CD4-positive, alpha-beta T cell (primary cell): ENCODE data around the gene MAP7D2. TPM values are rescaled to one million over a fixed set of nuclear protein-coding genes. Genes with fewer than 3 reads are reported as not detected.

Source experiments
- ATAC-seq: fragments of 200-7000 bp; cut with Tn5 transposase; one replicate; pipeline ENCODE4 v1.10.0; 2022; ENCODE audit warnings: mild to moderate bottlenecking; ENCODE audit not compliant: poor library complexity
- CTCF ChIA-PET: fragments of 350-600 bp; sonication (Branson Sonifier 250); formaldehyde crosslinking; loops from one replicate; lab custom pipeline; 2021; ENCODE audit warnings: antibody characterized with exemption, inconsistent platforms; lab: Charles Lee
- POLR2A ChIA-PET: fragments of 350-600 bp; sonication (Branson Sonifier 250); formaldehyde crosslinking; loops from one replicate; lab custom pipeline; 2021; ENCODE audit warnings: antibody characterized with exemption, inconsistent platforms; lab: Charles Lee
- DNase-seq, 14 experiments: peaks; one replicate each; pipeline ENCODE4 v3.0.0-alpha.2; 2013 to 2020; ENCODE audit warnings: mixed read lengths in 2 of 14
- H3K27ac ChIP-seq, 2 donors: one replicate each; pipeline versions ENCODE4 v1.5.1 to v1.7.0; 2013; ENCODE audit warnings: low read length in 2 of 2, low read depth in 1 of 2, mild to moderate bottlenecking in 1 of 2
- H3K27me3 ChIP-seq, 2 experiments: 1 replicate in 1 of 2; 2 replicates in 1 of 2; pipeline versions ENCODE4 v1.6.1 to v1.7.0; 2013; ENCODE audit warnings: low read length in 2 of 2, control low read depth in 1 of 2, mild to moderate bottlenecking in 1 of 2, moderate library complexity in 1 of 2; ENCODE audit not compliant: insufficient read depth in 2 of 2, control insufficient read depth in 1 of 2
- H3K36me3 ChIP-seq: one replicate; pipeline ENCODE4 v1.6.1; 2013; ENCODE audit warnings: low read length, control low read depth; ENCODE audit not compliant: insufficient read depth
- H3K4me1 ChIP-seq: one replicate; pipeline ENCODE4 v1.6.1; 2013; ENCODE audit warnings: low read length, control low read depth; ENCODE audit not compliant: insufficient read depth
- H3K4me3 ChIP-seq: one replicate; pipeline ENCODE4 v1.5.1; 2013; ENCODE audit warnings: mild to moderate bottlenecking, low read length, moderate library complexity
- H3K9me3 ChIP-seq, 2 experiments: 1 replicate in 1 of 2; 2 replicates in 1 of 2; pipeline versions ENCODE4 v1.6.1 to v1.7.0; 2013; ENCODE audit warnings: low read length in 2 of 2, mild to moderate bottlenecking in 2 of 2, control low read depth in 1 of 2, moderate library complexity in 1 of 2; ENCODE audit not compliant: control insufficient read depth in 1 of 2, insufficient read depth in 1 of 2
- H3K27ac Mint-ChIP-seq: one replicate; pipeline ENCODE4 v1.8.0; 2020; ENCODE audit warnings: mixed read lengths
- H3K27me3 Mint-ChIP-seq: one replicate; pipeline ENCODE4 v1.8.0; 2021; ENCODE audit warnings: mixed read lengths
- H3K36me3 Mint-ChIP-seq: one replicate; pipeline ENCODE4 v1.8.0; 2021; ENCODE audit warnings: low read depth, mixed read lengths
- H3K4me1 Mint-ChIP-seq: one replicate; pipeline ENCODE4 v1.8.0; 2021; ENCODE audit warnings: low read depth, mixed read lengths
- H3K4me3 Mint-ChIP-seq: one replicate; pipeline ENCODE4 v1.8.0; 2020; ENCODE audit warnings: mild to moderate bottlenecking, mixed read lengths
- H3K9me3 Mint-ChIP-seq: one replicate; pipeline ENCODE4 v1.8.0; 2020; ENCODE audit warnings: mixed read lengths
- CTCF ChIP-seq: fragments of 200-600 bp; IDR thresholded peaks from one replicate; pipeline ENCODE4 v1.8.0; 2022; ENCODE audit warnings: antibody characterized with exemption, mild to moderate bottlenecking
- intact Hi-C, 2 experiments: fragments of 100-400 bp; cut with DNase I in 1 of 2; cut with micrococcal nuclease in 1 of 2; formaldehyde crosslinking; loops; one replicate each; pipeline versions ENCODE4 v1.15.1 to v1.9.0; 2023 to 2025; cut with DNase I, micrococcal nuclease
- total RNA-seq, 174 experiments: library from RNA in 2 of 174; stranded (reverse) in 2 of 174; gene quantifications; one replicate each; pipeline ENCODE4 v1.2.3 and lab custom pipeline; 2021 to 2026

MAP7D2 gene
- total RNA-seq, 2 experiments from 2014 or later: 0.11 to 0.17 TPM

GRCh38 chrX:20151689-20152088 lies 35.0 kb upstream of the MAP7D2 start:
- Mint-ChIP-seq H3K4me1 (no peaks in the 10 kb centered on the region), H3K4me3 (no peak overlapping the region), H3K27ac (no peak overlapping the region), H3K36me3 (peaks cover 52% of the 10 kb centered on the region), H3K9me3 (no peaks in the 10 kb centered on the region), H3K27me3 (no peaks in the 10 kb centered on the region)
- ChIA-PET POLR2A (no interaction called here), CTCF (no interaction called here)
- H3K4me1 ChIP-seq: no peaks in the 10 kb centered on the region
- H3K9me3 ChIP-seq: no peaks in the 10 kb centered on the region
- no peak for TF ChIP-seq CTCF
- no peak overlapping the region for H3K4me3 ChIP-seq
- ATAC-seq (no peak), DNase-seq (no peak)
- H3K36me3 ChIP-seq: peaks cover 48% of the 10 kb centered on the region
- intact Hi-C loops: no loop called here
- H3K27ac ChIP-seq: no peak overlapping the region
- no peaks in the 10 kb centered on the region for H3K27me3 ChIP-seq

- no peaks in the 10 kb centered on the region for H3K4me1 ChIP-seq
- H3K9me3 ChIP-seq: no peaks in the 10 kb centered on the region
- H3K4me1 Mint-ChIP-seq: no peaks in the 10 kb centered on the region
- no peaks in the 10 kb centered on the region for H3K27me3 ChIP-seq
- no peak overlapping the region for H3K4me3 ChIP-seq
- intact Hi-C loops: no loop called here
- DNase-seq (no peak), ATAC-seq (no peak)
- POLR2A ChIA-PET: no interaction called here
- H3K27ac Mint-ChIP-seq: no peak overlapping the region
- H3K9me3 Mint-ChIP-seq: no peaks in the 10 kb centered on the region
- CTCF ChIA-PET: no interaction called here
- H3K27ac ChIP-seq: no peak overlapping the region
- H3K36me3 Mint-ChIP-seq: peaks cover 31% of the 10 kb centered on the region
- no peaks in the 10 kb centered on the region for H3K27me3 Mint-ChIP-seq
- H3K4me3 Mint-ChIP-seq: no peak overlapping the region
- TF ChIP-seq CTCF: no peak
- peaks cover 25% of the 10 kb centered on the region for H3K36me3 ChIP-seq
Measured at GRCh38 chrX:20149326-20149725, 32.6 kb upstream of the MAP7D2 start.

- Histone ChIP-seq H3K27me3 (no peaks in the 10 kb centered on the region), H3K4me3 (no peak overlapping the region), H3K4me1 (peaks cover under 1% of the 10 kb centered on the region), H3K27ac (no peak overlapping the region), H3K36me3 (peaks cover 10% of the 10 kb centered on the region), H3K9me3 (no peaks in the 10 kb centered on the region)
- no peak overlapping the region for H3K27ac Mint-ChIP-seq
- H3K36me3 Mint-ChIP-seq: peaks cover 13% of the 10 kb centered on the region
- H3K27me3 Mint-ChIP-seq: no peaks in the 10 kb centered on the region
- H3K4me1 Mint-ChIP-seq: no peaks in the 10 kb centered on the region
- no peak for ATAC-seq
- ChIA-PET POLR2A (no interaction called here), CTCF (interaction anchor here (0.5 kb wide), 1 partner anchor 105 kb away, joined by 3 read pairs; no protein-coding TSS in a partner anchor)
- no peak for TF ChIP-seq CTCF
- H3K9me3 Mint-ChIP-seq: no peaks in the 10 kb centered on the region
- H3K4me3 Mint-ChIP-seq: no peak overlapping the region
- intact Hi-C loops: no loop called here
- DNase-seq: no peak
Measured at GRCh38 chrX:20147561-20147960, 30.9 kb upstream of the MAP7D2 start.
